ENCODE measurements around the gene TERF2IP. TPM values are rescaled to one million over a fixed set of nuclear protein-coding genes. Genes with fewer than 3 reads are reported as not detected.

The TERF2IP gene
- total RNA-seq, 6 experiments from 2014 or later: 67.9 to 87.8 (median 70.6) TPM

- Mint-ChIP-seq H3K4me3 (no peak overlapping the region), H3K27ac (no peak overlapping the region), H3K36me3 (ENCODE audit: low read depth) (peaks cover 23% of the 10 kb centered on the region), H3K4me1 (ENCODE audit: low read depth) (peaks cover 14% of the 10 kb centered on the region), H3K27me3 (ENCODE audit: insufficient read depth) (no peaks in the 10 kb centered on the region), H3K9me3 (no peaks in the 10 kb centered on the region)
- no peak for DNase-seq
- TF ChIP-seq, protein P1, sequence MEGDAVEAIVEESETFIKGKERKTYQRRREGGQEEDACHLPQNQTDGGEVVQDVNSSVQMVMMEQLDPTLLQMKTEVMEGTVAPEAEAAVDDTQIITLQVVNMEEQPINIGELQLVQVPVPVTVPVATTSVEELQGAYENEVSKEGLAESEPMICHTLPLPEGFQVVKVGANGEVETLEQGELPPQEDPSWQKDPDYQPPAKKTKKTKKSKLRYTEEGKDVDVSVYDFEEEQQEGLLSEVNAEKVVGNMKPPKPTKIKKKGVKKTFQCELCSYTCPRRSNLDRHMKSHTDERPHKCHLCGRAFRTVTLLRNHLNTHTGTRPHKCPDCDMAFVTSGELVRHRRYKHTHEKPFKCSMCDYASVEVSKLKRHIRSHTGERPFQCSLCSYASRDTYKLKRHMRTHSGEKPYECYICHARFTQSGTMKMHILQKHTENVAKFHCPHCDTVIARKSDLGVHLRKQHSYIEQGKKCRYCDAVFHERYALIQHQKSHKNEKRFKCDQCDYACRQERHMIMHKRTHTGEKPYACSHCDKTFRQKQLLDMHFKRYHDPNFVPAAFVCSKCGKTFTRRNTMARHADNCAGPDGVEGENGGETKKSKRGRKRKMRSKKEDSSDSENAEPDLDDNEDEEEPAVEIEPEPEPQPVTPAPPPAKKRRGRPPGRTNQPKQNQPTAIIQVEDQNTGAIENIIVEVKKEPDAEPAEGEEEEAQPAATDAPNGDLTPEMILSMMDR (IDR thresholded peaks at IDR 0.05): no peak
These were observed 10.6 kb downstream of the TERF2IP start for GRCh38 chr16:75658175-75658574.

GRCh38 chr16:75660321-75660720 lies 12.7 kb downstream of the TERF2IP start:
- H3K4me3 Mint-ChIP-seq: no peak overlapping the region
- no peaks in the 10 kb centered on the region for H3K27me3 Mint-ChIP-seq (ENCODE audit: insufficient read depth)
- DNase-seq: no peak
- H3K9me3 Mint-ChIP-seq: no peaks in the 10 kb centered on the region
- peaks cover 17% of the 10 kb centered on the region for H3K36me3 Mint-ChIP-seq (ENCODE audit: low read depth)
- H3K4me1 Mint-ChIP-seq (ENCODE audit: low read depth): no peaks in the 10 kb centered on the region
- TF ChIP-seq, protein P1 (IDR thresholded peaks at IDR 0.05): no peak
- H3K27ac Mint-ChIP-seq: no peak overlapping the region

GRCh38 chr16:75660726-75661302 lies 13.2 kb downstream of the TERF2IP start:
- TF ChIP-seq, protein P1 (IDR thresholded peaks at IDR 0.05): no peak
- H3K9me3 Mint-ChIP-seq: no peaks in the 10 kb centered on the region
- H3K27me3 Mint-ChIP-seq (ENCODE audit: insufficient read depth): no peaks in the 10 kb centered on the region
- DNase-seq: no peak
- no peak overlapping the region for H3K27ac Mint-ChIP-seq
- peaks cover 15% of the 10 kb centered on the region for H3K36me3 Mint-ChIP-seq (ENCODE audit: low read depth)
- no peak overlapping the region for H3K4me3 Mint-ChIP-seq
- no peaks in the 10 kb centered on the region for H3K4me1 Mint-ChIP-seq (ENCODE audit: low read depth)

DNA sequence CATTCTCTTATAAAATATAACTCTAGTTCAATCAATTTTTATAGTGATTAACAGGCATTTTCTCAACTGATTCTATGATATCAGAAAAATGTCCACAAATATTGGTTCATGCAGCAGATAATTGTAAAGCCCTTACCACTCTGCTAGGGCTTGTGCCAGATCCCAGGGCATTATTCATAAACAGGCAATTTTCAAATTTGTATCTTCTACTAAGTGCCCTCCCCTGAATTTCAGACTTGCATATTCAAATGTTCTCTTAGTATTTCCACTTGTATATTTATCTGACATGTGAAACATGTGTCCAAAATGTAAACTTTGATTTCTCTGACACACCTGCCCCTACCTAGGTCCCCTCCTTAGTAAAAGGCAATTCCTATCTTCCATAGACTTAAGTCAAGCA lies 19.9 kb downstream of the TERF2IP start:
- TF ChIP-seq, protein P1 (IDR thresholded peaks at IDR 0.05): no peak
- H3K27ac Mint-ChIP-seq: no peak overlapping the region

GRCh38 chr16:75676909-75677308 lies 29.3 kb downstream of the TERF2IP start, which contains the start of gene CPHXL2:
Gene CPHXL2, minus strand, starts transcription at chr16:75677009. Its CDS starts 10 bp downstream, at chr16:75676999.
- Mint-ChIP-seq H3K36me3 (ENCODE audit: low read depth) (no peaks in the 10 kb centered on the region), H3K27ac (no peak within 1 kb of the TSS), H3K4me1 (ENCODE audit: low read depth) (peaks cover 8% of the 10 kb centered on the region; the same call in 1 of the 2 replicates), H3K4me3 (no peak within 1 kb of the TSS), H3K9me3 (no peaks in the 10 kb centered on the region), H3K27me3 (ENCODE audit: insufficient read depth) (no peaks in the 10 kb centered on the region; the same call in 1 of the 2 replicates)
- DNase-seq: no peak
- TF ChIP-seq, protein P1 (IDR thresholded peaks at IDR 0.05): no peak

More for the DNA sequence above, 19.9 kb downstream of the TERF2IP start:
- Mint-ChIP-seq H3K4me1 (ENCODE audit: low read depth) (no peaks in the 10 kb centered on the region), H3K4me3 (no peak overlapping the region), H3K27me3 (ENCODE audit: insufficient read depth) (no peaks in the 10 kb centered on the region), H3K9me3 (no peaks in the 10 kb centered on the region), H3K36me3 (ENCODE audit: low read depth) (no peaks in the 10 kb centered on the region)
- DNase-seq: no peak
